Loucy (cell line): ENCODE data around the gene STT3A.

Source experiments
- CTCF ChIP-seq: fragments of 200-600 bp; sonication (generic); conservative IDR thresholded peaks from 2 replicates; pipeline ENCODE4 v1.5.1; 2014; ENCODE audit warnings: mild to moderate bottlenecking, antibody characterized with exemption, low read length
- EZH2phosphoT487 ChIP-seq: fragments of 200-600 bp; IDR thresholded peaks from 2 replicates; pipeline ENCODE4 v1.6.1; 2018; ENCODE audit warnings: antibody characterized with exemption, mild to moderate bottlenecking, moderate library complexity, borderline replicate concordance

DNA sequence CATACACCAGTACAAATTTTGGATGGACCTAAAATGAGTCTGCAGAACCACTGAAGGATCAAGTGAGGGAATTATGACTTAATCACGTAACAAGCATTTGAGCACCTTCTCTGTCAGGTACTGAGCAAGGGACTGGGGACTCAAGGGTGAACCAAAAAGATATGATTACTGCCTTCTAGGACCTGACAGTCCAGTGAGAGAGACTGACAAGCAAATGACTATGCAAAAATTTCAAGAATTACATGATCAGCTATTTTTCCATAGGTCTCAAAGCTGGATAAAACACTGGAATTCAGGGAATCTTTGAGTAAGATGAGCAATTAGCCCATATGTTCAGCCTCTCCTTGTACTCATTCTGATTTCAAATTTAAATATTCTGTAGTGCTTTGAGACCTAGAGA, 5.2 kb upstream of the STT3A start:
- TF ChIP-seq CTCF, result no peak
- no peak for TF ChIP-seq EZH2phosphoT487
